Uterus (tissue), 2 donors: ENCODE data around the gene ADGRE1.

Source experiments
- POLR2A ChIP-seq, 2 donors: fragments of 450-650 bp; IDR thresholded peaks; one replicate each; pipeline ENCODE4 v1.6.1; 2016; ENCODE audit warnings: antibody characterized with exemption in 2 of 2, mild to moderate bottlenecking in 1 of 2, moderate library complexity in 1 of 2
- TF ChIP-seq, protein P1 (sequence below), 4 experiments: fragments of 200-600 bp in 2 of 4; fragments of 450-650 bp in 2 of 4; sonication (generic) in 2 of 4; IDR thresholded peaks; one replicate each; pipeline ENCODE4 v1.5.1; 2016 to 2019; ENCODE audit warnings: antibody characterized with exemption in 4 of 4, mild to moderate bottlenecking in 2 of 4, moderate library complexity in 1 of 4

DNA sequence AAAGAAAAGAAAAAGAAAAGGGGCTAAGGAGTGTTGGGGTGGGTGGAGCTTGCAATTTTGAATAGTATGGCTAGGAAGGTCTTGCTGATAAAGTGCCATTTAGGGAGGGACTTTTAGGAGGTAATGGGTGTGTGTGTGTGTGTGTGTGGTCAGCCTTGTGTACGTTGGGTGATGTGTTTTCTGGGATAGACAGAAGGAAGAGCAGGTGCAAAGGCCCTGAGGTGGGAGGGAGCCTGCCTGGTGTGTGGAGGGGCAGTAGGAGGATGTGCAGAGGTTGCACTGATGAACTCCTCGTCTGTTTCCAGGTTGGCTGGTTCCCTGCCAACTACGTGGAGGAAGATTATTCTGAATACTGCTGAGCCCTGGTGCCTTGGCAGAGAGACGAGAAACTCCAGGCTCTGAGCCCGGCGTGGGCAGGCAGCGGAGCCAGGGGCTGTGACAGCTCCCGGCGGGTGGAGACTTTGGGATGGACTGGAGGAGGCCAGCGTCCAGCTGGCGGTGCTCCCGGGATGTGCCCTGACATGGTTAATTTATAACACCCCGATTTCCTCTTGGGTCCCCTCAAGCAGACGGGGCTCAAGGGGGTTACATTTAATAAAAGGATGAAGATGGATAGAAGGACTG lies 30.5 kb upstream of the ADGRE1 start:
- TF ChIP-seq POLR2A (IDR thresholded peaks at IDR 0.05): no peak
- TF ChIP-seq, protein P1, sequence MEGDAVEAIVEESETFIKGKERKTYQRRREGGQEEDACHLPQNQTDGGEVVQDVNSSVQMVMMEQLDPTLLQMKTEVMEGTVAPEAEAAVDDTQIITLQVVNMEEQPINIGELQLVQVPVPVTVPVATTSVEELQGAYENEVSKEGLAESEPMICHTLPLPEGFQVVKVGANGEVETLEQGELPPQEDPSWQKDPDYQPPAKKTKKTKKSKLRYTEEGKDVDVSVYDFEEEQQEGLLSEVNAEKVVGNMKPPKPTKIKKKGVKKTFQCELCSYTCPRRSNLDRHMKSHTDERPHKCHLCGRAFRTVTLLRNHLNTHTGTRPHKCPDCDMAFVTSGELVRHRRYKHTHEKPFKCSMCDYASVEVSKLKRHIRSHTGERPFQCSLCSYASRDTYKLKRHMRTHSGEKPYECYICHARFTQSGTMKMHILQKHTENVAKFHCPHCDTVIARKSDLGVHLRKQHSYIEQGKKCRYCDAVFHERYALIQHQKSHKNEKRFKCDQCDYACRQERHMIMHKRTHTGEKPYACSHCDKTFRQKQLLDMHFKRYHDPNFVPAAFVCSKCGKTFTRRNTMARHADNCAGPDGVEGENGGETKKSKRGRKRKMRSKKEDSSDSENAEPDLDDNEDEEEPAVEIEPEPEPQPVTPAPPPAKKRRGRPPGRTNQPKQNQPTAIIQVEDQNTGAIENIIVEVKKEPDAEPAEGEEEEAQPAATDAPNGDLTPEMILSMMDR (IDR thresholded peaks at IDR 0.05): no peak
